GM18907 (cell line): ENCODE measurements around the gene SPNS2.

ENCODE experiments used
- ATAC-seq: cut with Tn5 transposase; IDR thresholded peaks from one replicate; pipeline ENCODE4 v1.9.1; 2021; ENCODE audit warnings: mild to moderate bottlenecking, moderate library complexity; ENCODE audit not compliant: unreplicated experiment

The SPNS2 gene

DNA sequence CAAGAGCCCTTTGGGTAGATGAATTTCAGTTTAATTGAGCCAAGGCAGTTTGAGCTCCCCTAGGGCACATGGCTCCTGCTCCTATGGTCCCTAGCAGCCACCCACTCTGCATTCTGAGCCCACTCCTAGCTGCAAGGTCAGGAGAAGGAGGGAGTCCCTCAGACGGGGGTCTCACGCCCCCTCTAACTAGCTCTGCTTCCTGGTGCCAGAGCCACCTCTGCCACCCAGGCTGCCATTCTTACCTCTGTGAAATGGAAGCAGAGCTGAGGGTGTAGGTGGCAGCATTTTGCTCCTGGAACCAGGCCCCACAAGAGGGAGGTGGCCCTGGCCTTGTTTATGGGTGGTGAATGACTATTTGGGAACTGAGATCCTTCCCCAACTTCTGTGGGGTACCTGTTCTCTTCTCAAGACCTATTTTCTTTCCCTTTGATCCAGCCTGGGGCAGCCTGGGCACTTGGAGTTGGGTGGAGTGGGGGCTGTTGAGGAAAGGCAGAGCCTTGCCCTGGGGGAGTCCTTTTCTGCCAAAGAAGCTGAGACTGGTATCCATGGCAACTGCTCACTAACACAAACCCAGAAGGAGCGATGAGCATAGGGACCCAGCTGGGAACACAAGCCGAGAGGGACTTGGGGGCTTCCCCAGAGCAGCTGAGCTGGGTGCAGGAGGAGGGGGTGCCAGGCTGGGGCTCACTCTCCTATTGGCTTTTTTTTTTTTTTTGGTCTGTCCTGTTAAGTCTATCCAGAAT lies 4.8 kb downstream of the SPNS2 start:
- ATAC-seq = no peak

DNA sequence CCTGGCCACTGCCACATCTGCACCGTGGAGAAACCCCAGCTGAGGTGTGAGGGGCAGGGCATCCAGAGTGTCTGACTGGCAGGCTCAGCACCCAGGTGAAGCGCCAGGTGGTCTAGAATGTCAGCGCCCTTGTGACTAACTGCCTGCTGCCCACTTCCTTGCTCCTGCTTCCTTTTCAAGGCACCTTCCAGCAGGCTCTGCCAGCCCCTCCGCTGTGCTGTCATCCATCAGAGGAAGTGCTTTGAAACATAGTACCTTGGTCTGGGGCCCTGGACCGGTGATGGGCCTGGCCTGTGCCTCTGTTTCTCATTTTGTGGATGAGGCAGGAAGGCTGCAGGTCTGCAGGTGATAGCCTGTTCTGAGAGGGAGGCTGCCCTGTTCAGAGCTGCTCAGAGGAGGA lies 5.5 kb downstream of the SPNS2 start:
- ATAC-seq = no peak

DNA sequence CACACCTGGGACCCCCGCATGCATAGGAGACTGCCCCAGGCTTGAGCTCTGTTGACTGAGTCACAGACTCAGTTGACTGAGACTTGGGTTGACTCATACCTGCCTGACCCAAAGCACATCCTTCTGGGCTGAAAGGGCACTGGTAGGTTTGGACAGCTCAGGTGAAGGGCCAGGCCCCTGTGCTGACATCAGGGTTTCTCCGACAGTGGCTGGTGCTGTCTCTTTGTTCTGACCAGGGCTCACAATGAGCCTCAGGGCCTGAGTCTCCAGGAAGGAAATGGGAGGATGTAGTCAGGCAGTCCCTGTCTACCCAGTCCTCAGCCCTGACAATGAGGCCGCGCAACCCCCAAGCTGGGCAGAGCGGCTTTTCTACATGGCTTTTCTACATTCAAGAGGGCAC lies 6.5 kb downstream of the SPNS2 start:
- ATAC-seq = no peak

GRCh38 chr17:4506175-4506813 lies 7.6 kb downstream of the SPNS2 start:
- ATAC-seq = no peak

- ATAC-seq = no peak
Measured at GRCh38 chr17:4506892-4507291, 8.2 kb downstream of the SPNS2 start.

DNA sequence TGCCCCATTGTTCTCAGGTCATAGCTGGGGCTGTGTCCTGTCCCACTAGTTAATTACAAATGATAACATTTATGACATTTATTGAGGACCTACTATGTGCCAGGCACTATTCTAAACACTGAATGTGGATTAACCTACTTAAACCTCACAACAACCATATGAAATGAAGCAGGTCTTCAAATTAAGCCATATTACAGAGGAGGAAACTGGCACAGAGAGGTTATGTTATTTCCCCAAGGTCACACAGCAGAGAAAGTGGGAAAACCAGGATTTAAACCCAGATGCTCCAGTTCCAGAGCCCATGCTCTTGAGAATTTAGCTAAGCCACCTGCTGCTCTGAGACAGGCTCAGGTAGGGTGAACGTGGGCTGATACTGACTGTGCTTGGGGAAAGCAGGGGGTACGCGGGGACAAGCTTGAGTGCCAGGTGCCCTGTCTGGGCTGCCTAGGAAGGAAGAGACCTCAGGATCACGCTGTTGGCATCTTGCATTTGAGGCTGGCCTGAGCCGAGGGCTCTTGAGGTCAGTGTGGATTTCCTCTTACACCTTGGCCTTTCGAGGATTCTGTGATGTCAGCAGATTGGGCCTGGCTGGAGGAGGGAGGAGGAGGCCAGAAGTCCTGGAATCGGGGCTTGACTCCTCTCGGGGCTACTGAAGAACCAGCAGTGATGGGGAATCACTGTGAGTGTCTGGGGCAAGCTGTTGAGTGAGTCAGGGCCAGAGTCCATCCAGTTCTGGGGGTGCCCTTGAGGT lies 8.9 kb downstream of the SPNS2 start:
- no peak for ATAC-seq

DNA sequence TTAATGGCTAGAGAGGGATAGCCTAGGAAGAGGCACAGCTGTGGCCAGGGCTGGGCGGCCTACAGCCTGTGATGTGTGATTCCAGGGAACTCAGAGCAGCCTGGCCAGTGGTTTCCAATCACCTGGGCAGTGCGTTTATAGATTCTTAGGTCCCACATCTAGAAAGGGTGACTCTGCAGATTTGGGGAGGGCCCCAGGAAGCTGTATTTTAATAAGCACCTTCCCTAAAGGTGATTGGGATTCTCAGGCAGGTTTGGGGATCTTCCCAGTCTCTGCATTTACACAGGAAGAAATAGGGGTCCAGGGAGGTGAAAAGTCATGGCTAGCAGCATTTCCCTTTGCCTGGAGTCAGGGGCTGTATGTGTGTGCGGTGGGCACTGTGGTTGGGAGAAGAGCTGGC lies 9.5 kb downstream of the SPNS2 start:
- ATAC-seq = no peak

DNA sequence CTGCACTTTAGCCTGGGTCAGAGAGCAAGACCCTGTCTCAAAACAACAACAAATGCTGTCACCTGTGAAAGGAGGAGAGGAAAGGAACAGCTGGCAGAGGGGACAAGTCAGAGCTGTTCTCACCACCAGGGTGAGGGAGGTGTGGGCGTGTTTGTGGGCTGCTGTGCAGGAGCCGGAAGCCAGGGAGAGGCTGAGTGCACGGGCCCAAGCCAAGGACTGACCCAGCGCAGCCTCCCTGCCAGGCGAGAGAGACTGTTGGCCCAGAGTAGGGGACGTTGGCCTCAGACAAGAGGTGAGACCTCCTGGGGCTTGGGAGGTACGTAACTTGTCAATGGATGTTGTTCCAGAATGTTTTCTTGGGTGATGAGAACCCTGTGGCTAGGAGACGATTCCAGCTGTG lies 10.7 kb downstream of the SPNS2 start:
- ATAC-seq = no peak

- ATAC-seq = no peak
Measured at GRCh38 chr17:4509923-4510617, 11.4 kb downstream of the SPNS2 start.

DNA sequence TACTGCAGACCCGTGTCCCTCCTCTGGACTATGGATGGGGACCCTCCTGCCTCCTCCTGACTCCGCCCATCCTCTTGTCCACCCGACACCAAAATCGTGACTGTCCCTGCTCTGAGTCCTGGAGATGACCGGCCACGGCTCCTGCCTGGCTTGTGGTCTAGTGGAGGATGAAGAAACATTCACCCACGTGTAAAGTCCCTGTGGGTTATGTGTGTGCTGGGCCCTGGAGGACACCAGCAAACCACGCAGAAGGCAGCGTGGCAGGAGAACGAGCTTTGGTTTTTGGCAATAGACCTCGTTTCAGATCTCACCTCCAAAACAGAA lies 11.9 kb downstream of the SPNS2 start:
- ATAC-seq = no peak

DNA sequence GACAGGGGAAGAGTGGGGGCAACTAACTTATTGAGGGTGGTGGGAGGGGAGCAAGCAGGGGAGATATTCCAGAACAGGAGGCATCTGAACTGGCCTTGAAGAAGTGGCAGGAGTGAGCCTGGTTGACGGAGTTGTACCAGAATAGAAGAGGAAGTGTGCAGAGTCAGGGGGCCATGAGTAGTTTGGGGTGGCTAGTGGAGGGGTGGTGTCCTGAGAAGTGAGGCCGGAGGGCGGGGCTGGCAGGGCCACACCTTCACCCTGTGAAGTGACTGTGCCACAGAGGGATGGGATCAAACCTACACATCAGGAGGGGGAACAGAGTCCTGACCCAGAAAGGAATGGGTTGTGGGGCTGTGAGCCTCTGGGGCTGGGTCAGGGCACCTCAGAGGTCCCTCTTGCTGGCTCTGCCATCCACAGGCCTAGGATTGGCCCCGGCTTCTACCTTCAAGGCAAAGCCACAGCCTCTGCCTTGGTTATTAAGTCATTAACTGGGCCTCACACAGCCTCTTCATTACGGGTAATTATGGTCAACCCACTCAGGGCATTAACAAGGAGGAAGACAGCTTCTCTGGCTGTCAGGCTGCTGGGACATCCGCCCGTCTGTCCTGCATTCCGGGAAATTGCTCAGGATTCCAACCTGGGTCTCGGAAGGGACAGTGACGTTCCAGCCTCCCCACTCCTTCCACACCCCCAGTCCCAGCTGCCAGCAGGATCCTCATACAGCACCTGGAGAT lies 12.7 kb downstream of the SPNS2 start:
- ATAC-seq = no peak

DNA sequence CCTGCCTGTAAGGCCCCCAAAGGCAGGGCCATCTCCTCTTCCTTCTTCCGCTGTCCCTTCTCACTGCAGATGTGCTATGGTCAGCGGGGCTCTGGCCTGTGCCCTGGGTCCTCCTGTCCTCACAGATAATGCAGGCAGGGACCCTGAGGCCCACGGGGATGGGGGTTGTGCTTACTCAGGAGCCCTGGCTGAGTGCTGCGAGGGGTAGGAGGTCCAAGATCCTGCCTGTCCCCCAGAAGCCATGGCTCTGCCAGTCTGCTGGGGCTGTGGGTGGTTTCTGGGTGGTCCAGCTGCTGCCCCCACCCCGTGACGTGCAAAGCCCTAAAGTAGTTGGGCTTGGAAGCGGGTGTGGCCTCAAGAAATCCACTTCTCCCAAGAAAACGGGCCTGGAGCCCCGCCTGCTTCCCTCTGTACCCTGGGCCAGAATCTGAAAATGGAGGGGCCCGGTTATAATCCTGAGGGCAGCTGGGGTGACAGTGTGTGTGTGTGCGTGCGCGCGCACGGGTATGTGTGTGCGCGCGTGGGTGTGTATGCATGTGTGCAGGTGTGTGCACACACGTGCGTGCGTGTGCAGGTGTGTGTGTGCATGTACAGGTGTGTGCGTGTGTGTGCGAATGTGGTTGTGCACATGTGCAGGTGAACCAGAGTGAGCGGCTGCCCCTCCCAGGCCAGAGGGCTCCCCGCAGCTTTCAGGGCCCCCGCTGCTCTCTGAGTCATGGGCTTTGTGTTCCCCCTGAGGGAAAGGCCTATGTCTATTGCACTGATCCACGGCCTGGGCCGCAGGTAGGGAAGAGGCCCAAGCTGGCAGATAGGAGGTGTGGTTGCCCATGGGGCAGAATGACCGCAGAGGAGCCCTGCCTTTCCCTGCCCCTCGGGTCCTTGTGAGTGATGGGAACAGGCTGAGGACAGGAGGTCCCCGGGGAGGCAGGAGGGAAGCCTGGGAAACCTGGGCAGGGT lies 13.8 kb downstream of the SPNS2 start:
- no peak for ATAC-seq

GRCh38 chr17:4513113-4514032 lies 14.7 kb downstream of the SPNS2 start:
- no peak for ATAC-seq

DNA sequence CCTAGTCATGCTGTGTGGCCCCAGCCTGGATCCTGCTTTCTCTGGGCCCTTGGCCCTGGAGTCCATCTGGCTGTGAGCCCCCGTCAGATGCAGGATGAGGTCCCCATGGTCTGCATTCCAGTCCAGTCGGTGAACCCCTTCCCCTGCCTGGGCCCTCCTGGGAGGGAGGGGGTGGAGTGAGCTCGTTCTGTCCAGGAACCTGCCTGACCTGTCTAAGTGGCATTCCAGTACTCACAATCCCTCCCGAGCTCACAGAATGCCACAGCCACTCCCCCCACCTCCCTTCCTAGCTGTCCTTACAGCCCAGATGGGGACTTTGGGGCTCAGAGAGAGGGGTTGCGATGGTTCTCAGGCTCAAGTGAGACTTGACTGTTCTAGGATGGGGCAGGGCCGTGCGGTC lies 15.5 kb downstream of the SPNS2 start:
- no peak for ATAC-seq

- no peak for ATAC-seq
Measured at GRCh38 chr17:4514779-4515178, 16.1 kb downstream of the SPNS2 start.

DNA sequence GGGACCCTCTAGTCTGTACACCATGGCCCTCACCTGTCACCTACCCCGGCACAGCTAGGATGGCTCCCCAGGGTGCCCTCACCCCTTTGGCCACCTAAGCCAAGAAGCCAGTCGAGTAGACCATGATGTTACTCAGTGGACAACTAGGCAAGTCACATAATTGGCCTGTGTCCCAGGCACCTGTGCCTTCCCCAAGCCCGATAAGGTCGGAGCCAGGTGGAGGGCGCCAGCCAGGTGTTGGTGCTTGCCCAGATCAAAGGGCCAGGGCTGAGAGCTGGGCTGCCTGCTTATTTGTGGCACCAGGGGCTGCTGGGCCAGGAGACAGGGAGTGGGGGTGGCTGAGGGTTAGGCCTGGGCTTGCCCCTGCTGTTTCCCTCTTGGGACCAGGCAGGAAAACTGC lies 16.8 kb downstream of the SPNS2 start:
- ATAC-seq = no peak

GRCh38 chr17:4516735-4517134 lies 18.1 kb downstream of the SPNS2 start:
- ATAC-seq = no peak

DNA sequence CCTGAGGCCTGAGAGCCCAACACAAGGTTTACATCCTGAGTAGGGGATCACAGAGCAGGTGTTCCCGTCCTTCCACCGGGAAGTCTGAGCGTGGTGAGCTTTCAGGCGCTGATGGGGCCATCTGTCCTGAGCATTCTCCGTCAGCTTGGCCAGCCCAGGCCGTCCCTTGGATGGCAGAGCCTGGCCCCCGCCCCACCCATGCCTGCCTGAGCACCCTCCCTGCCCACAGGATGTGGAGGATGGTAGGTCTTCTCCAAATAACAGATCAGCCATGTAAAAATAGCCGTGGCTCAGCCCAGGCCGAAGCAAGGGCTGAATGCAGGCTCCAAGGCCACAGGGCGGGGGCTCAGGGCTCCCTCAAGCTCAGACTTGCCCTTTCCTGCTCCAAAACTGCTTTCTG lies 20.2 kb downstream of the SPNS2 start:
- ATAC-seq = no peak

DNA sequence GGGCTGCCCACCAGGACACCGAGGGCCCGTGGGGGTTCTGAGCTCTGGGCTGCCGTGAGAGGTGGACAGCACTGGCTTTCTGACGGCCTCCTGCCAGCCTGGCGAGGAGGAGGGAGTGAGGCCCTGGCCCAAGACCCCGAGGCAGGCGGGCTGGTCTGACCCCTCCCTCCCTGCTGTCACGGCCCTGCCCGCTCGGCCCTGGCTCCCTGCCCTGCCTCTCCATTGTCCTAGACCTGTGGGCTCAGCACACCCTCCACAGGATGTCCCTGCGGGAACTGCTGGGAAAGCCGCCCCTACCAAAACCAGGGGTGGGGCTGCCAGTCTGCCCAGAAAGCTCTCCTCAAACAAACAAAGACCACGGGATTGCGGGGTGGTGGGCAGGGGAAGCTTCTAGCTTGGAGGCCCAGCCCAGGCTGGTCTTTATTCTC lies 20.7 kb downstream of the SPNS2 start:
- ATAC-seq = no peak
